Suppressor macrophage treated with lipopolysaccharide for 1 hour (primary cell): ENCODE data around the gene ELK3.

Experiments
- DNase-seq, 3 donors: peaks; one replicate each; pipeline ENCODE4 v3.0.0-alpha.2; 2020 to 2022

The ELK3 gene

GRCh38 chr12:96193725-96194575 lies at the start of gene ELK3:
ELK3 (plus strand) TSS chr12:96194375.
- DNase-seq, result peak; percentile 77 to 85 (median 82)

GRCh38 chr12:96146747-96147146 lies 47.4 kb upstream of the ELK3 start:
- DNase-seq, result peak in 2 of 3 donors; percentile 40 to 56

GRCh38 chr12:96150442-96150841 lies 43.7 kb upstream of the ELK3 start:
- no peak for DNase-seq

GRCh38 chr12:96152164-96152563 lies 42.0 kb upstream of the ELK3 start:
- DNase-seq, result no peak

- DNase-seq, result no peak
Observed at GRCh38 chr12:96153131-96153725, 40.9 kb upstream of the ELK3 start.

GRCh38 chr12:96155181-96155580 lies 39.0 kb upstream of the ELK3 start:
- no peak for DNase-seq

- no peak for DNase-seq
Observed at GRCh38 chr12:96155781-96156180, 38.4 kb upstream of the ELK3 start.

- no peak for DNase-seq
Observed at GRCh38 chr12:96156211-96156610, 38.0 kb upstream of the ELK3 start.

GRCh38 chr12:96157427-96157826 lies 36.7 kb upstream of the ELK3 start:
- DNase-seq, result no peak

- no peak for DNase-seq
Observed at GRCh38 chr12:96164951-96165811, 29.0 kb upstream of the ELK3 start.

GRCh38 chr12:96166765-96167164 lies 27.4 kb upstream of the ELK3 start:
- no peak for DNase-seq

GRCh38 chr12:96167492-96167891 lies 26.7 kb upstream of the ELK3 start:
- no peak for DNase-seq

- peak; percentile 38 to 47 (median 47) for DNase-seq
Observed at GRCh38 chr12:96170328-96170727, 23.8 kb upstream of the ELK3 start.

GRCh38 chr12:96170762-96171161 lies 23.4 kb upstream of the ELK3 start:
- no peak for DNase-seq

- DNase-seq, result no peak
Observed at GRCh38 chr12:96171905-96172304, 22.3 kb upstream of the ELK3 start.

GRCh38 chr12:96172981-96173380 lies 21.2 kb upstream of the ELK3 start:
- no peak for DNase-seq

GRCh38 chr12:96176575-96176974 lies 17.6 kb upstream of the ELK3 start:
- DNase-seq, result no peak

GRCh38 chr12:96177013-96177412 lies 17.2 kb upstream of the ELK3 start:
- DNase-seq, result peak; percentile 88 to 97 (median 94)

- DNase-seq, result no peak
Observed at GRCh38 chr12:96183734-96184370, 10.3 kb upstream of the ELK3 start.

GRCh38 chr12:96185914-96186313 lies 8.3 kb upstream of the ELK3 start:
- DNase-seq, result no peak

GRCh38 chr12:96186607-96187301 lies 7.4 kb upstream of the ELK3 start:
- no peak for DNase-seq

GRCh38 chr12:96187956-96188355 lies 6.2 kb upstream of the ELK3 start:
- no peak for DNase-seq
